Epithelial cell of proximal tubule (primary cell): ENCODE measurements around the gene DDX10. TPM values are rescaled to one million over a fixed set of nuclear protein-coding genes. Genes with fewer than 3 reads are reported as not detected.

Source experiments
- DNase-seq: peaks from one replicate; pipeline ENCODE4 v3.0.0-alpha.2; 2011; ENCODE audit warnings: low read depth
- H3K4me3 ChIP-seq: 2 replicates; pipeline ENCODE4 v1.5.1; 2011; ENCODE audit warnings: low read depth, mild to moderate bottlenecking, low read length
- total RNA-seq: library from RNA; depleted of rRNA; stranded (reverse); fragments of >200 nt; gene quantifications from 2 replicates; pipeline ENCODE4 v1.2.3, GENCODE V29; 2015
- TF ChIP-seq, protein P1 (sequence below): conservative IDR thresholded peaks from 2 replicates; pipeline ENCODE4 v1.5.1; 2012; ENCODE audit warnings: low read depth, mild to moderate bottlenecking, low read length

Gene DDX10
- total RNA-seq, 1 donor from 2014 or later, result 28.9 TPM

DNA sequence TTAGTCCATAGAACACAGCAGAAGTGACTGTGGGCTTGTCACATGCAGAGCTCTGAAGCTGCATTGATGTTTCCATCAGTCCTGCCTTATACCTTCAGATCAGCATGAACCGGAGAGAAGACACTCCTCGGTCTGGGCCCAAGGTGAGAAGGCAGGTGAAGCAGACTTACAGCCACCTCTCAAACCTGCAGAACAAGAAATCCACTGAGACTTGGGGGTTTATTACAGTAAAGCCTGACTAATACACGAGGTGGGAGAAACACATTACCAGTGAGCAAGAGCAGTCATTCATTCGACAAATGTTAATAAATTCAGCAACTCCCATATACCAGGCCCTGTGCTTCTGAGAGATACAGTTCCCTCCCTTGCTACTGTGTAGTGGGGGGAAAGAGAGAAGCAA is 279.0 kb downstream of the DDX10 start:
- H3K4me3 ChIP-seq, result no peak overlapping the region
- TF ChIP-seq, protein P1, sequence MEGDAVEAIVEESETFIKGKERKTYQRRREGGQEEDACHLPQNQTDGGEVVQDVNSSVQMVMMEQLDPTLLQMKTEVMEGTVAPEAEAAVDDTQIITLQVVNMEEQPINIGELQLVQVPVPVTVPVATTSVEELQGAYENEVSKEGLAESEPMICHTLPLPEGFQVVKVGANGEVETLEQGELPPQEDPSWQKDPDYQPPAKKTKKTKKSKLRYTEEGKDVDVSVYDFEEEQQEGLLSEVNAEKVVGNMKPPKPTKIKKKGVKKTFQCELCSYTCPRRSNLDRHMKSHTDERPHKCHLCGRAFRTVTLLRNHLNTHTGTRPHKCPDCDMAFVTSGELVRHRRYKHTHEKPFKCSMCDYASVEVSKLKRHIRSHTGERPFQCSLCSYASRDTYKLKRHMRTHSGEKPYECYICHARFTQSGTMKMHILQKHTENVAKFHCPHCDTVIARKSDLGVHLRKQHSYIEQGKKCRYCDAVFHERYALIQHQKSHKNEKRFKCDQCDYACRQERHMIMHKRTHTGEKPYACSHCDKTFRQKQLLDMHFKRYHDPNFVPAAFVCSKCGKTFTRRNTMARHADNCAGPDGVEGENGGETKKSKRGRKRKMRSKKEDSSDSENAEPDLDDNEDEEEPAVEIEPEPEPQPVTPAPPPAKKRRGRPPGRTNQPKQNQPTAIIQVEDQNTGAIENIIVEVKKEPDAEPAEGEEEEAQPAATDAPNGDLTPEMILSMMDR, result no peak
- DNase-seq, result no peak

DNA sequence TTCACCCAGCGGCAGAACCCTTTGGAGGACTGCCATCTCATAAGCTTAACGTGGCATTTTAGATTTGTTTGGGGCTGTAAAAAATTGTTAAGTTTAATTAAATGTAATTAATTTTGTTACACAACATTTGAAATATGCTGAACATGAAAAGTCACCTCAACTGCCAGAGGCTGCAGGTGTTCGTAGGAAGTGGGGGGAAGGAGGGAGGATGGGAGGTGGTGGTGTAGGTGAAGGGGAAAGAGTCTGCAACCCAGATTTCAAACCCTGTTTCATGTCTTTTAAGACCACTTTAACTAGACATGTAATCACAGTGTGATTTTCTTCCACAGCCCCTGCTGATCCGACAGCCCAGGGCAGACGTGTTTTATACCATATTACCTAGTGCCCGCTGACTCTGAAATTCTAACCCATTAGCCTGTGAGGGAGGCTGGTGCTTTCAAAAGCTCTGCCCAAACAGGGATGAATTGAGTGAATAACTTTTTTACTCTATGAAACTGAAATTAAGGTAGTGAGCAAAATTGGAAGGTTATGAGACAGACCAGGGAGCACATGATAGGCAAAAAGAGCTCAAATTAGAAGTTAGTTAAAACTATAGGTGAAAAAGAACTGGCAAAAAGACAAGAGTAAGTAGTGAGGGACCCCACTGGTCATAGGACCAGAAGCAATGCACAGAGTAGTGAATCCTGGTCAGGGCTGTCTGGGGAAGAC is 279.8 kb downstream of the DDX10 start:
- no peak for DNase-seq
- TF ChIP-seq, protein P1, result no peak
- H3K4me3 ChIP-seq, result no peak overlapping the region

DNA sequence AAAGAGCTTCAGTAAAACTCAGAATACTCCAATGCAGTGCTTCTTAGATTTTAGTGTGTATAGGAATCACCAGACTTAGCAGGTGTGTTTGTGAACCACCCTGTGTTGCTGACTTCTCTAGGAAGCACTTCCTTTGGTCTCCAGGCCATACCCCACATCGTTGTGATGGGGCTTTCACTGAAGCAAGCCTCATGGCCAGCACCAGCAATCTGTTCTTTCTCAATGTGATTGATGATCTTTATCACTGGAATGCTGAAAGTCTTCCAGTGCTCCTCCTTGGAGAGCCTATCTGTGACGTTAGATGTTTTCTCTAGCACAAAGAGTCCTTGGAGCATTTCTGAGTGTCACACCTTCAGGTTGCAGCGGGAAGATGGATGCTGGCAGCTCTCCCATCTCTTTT is 280.5 kb downstream of the DDX10 start:
- no peak overlapping the region for H3K4me3 ChIP-seq
- TF ChIP-seq, protein P1, result no peak
- DNase-seq, result no peak

DNA sequence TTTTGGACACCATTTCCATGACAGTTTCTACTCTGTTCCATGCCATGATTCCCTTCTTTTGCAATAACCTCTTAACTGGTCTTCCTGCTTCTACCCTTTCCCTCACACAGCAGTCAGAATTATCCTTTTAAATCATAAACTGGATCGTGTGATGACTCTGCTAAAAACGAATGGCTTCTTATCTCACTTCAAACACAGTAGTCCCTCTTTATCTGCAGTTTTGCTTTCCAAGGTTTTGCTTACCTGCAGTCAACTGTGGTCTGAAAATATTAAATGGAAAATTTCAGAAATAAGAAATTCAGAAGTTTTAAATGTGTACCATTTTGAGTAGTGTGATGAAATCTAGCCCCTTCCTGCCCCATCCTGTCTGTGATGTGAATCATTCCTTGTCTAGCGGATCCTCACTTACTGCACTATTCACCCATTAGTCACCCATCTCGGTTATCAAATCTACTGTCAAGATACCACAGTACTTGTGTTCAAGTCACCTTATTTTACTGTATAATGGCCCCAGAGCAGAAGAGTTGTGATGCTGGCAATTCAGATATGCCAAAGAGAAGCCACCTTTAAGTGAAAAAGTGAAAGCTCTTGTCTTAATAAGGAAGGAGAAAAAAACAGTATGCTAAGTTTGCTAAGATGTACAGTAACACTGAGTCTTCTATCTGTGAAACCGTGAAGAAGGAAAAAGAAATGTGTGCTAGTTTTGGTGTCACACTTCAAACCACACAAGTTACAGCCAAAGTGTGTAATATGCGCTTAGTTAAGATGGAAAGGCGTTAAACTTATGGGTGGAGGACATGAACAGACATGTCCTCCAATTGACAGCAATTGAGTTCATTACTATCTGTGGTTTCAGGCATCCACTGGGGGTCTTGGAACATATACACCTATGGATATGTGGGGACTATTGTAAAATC is 283.0 kb downstream of the DDX10 start:
- DNase-seq, result no peak
- TF ChIP-seq, protein P1, result no peak
- H3K4me3 ChIP-seq, result no peak overlapping the region

DNA sequence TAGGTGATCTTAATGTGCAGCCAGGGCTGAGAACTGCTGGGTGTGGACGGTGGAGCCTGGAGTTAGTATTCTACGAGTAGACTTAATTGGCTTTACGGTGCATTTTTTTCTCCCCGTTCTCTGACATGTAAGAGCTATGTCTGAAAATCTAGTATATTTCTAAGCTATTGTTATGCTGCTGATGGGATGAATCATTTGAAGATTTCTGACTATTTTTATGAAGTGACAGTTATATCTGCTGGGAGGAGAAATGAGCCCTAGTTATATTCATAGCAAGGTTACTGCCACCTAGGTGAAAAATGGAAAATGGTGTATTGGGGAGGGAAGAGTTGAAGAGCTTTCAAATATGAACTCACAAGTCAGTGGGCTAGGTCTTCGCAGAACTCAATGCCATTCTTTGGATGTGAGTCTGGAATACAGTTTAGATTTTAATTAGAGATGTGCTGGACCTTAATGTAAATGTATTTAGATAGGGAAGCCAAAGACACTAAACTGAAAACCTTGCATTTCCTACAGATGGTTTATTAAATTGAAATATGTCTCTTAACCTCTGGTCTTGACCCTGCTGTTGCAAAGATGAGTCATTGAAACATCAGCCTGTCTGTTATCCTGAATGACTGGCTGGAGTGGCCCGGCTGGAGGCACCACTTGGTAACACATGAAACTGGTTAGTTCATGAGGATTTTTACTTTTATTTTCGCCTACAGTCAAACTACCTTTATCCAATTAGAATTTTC is 293.7 kb downstream of the DDX10 start:
- no peak overlapping the region for H3K4me3 ChIP-seq
- TF ChIP-seq, protein P1, result no peak
- DNase-seq, result no peak

DNA sequence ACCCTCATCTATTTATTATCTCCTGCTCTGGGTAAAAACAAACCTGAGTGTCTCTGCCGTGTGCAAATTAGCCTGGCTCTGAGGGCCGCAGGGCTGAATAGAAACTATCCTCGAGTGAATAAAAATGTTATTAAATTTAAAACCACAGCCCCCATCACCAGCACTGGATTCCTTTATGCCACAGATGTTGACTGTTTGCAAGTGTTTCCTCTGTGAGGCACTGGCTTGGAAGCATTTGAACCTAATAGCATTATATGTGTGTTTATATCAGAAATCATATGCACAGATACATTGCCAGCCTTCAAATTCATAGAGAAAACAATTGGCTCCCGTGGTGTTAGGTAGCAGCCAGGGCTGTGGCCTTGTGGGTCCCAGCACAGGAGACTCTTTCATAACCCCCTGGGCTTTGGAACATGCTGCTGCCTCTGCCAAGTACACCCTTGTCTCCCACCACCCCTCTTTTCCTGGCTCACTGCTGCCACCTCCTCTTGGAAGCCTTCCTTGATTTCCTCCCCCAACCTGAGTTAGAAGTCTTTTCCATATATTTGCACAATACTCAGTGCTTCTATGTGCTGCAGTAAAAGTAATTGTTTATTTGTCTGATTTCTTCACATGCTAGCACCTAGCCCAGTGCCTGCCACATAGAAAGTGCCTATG is 294.4 kb downstream of the DDX10 start:
- TF ChIP-seq, protein P1, result no peak
- no peak for DNase-seq
- H3K4me3 ChIP-seq, result no peak overlapping the region
